Fibroblast of lung (primary cell): ENCODE data around the gene VIPR2. TPM values are rescaled to one million over a fixed set of nuclear protein-coding genes. Genes with fewer than 3 reads are reported as not detected.
"Not testable (repeated sequence)": the region's sequence is repeated elsewhere in the genome, so short reads cannot be mapped to it uniquely, and the experiment has no call there.

Experiments used
- DNase-seq, 2 donors: peaks; one replicate each; pipeline versions ENCODE4 v3.0.0 to v3.0.0-alpha.2; 2010; ENCODE audit warnings: low read depth in 2 of 2
- H2AFZ ChIP-seq: 2 replicates; pipeline ENCODE4 v1.5.1; 2012; ENCODE audit warnings: low read length, control low read depth, inconsistent platforms
- H3K27ac ChIP-seq: 2 replicates; pipeline ENCODE4 v1.5.1; 2011; ENCODE audit warnings: low read length, control low read depth; ENCODE audit not compliant: insufficient read depth
- H3K27me3 ChIP-seq: 2 replicates; pipeline ENCODE4 v1.5.1; 2011; ENCODE audit warnings: mild to moderate bottlenecking, low read length; ENCODE audit not compliant: control insufficient read depth, insufficient read depth
- H3K36me3 ChIP-seq: 2 replicates; pipeline ENCODE4 v1.5.1; 2011; ENCODE audit warnings: low read length; ENCODE audit not compliant: control insufficient read depth, insufficient read depth
- H3K4me1 ChIP-seq: 2 replicates; pipeline ENCODE4 v1.5.1; 2011; ENCODE audit warnings: low read length; ENCODE audit not compliant: control insufficient read depth, insufficient read depth; ENCODE audit errors: extremely low read depth
- H3K4me2 ChIP-seq: 2 replicates; pipeline ENCODE4 v1.5.1; 2011; ENCODE audit warnings: low read length, control low read depth; ENCODE audit not compliant: insufficient read depth; ENCODE audit errors: extremely low read depth
- H3K4me3 ChIP-seq, 4 experiments: fragments of 200-600 bp in 1 of 4; sonication (generic) in 1 of 4; replicated peaks in 1 of 4; 2 replicates each; pipeline ENCODE4 v1.5.1; 2011 to 2016; ENCODE audit warnings: low read length in 4 of 4, low read depth in 3 of 4, mild to moderate bottlenecking in 3 of 4, control low read depth in 2 of 4, inconsistent platforms in 1 of 4, mixed read lengths in 1 of 4; ENCODE audit not compliant: insufficient read depth in 1 of 4; ENCODE audit errors: control extremely low read depth in 1 of 4
- H3K79me2 ChIP-seq: 2 replicates; pipeline ENCODE4 v1.5.1; 2012; ENCODE audit warnings: mild to moderate bottlenecking, low read length, inconsistent platforms; ENCODE audit not compliant: control insufficient read depth, insufficient read depth
- H3K9ac ChIP-seq: 2 replicates; pipeline ENCODE4 v1.5.1; 2011; ENCODE audit warnings: mild to moderate bottlenecking, low read length, control low read depth; ENCODE audit not compliant: insufficient read depth
- H3K9me3 ChIP-seq: 2 replicates; pipeline ENCODE4 v1.5.1; 2012; ENCODE audit warnings: low read depth, low read length; ENCODE audit not compliant: control insufficient read depth, insufficient read depth
- H4K20me1 ChIP-seq: 2 replicates; pipeline ENCODE4 v1.5.1; 2011; ENCODE audit warnings: low read length; ENCODE audit not compliant: control insufficient read depth, insufficient read depth; ENCODE audit errors: extremely low read depth
- CTCF ChIP-seq, 2 donors: IDR thresholded peaks in 1 of 2; conservative IDR thresholded peaks in 1 of 2; 1 replicate in 1 of 2; 2 replicates in 1 of 2; pipeline ENCODE4 v1.5.1; 2011 to 2012; ENCODE audit warnings: low read length in 2 of 2, control low read depth in 1 of 2, inconsistent platforms in 1 of 2, low read depth in 1 of 2, mild to moderate bottlenecking in 1 of 2
- EZH2 ChIP-seq: IDR thresholded peaks from 2 replicates; pipeline ENCODE4 v1.5.1; 2012; ENCODE audit warnings: low read length, control low read depth, mild to moderate bottlenecking; ENCODE audit errors: missing control alignments
- polyA plus RNA-seq, 2 donors: library from polyadenylated mRNA; depleted of rRNA in 1 of 2; stranded (reverse) in 1 of 2; unstranded in 1 of 2; fragments of >200 nt; gene quantifications; 2 replicates each; pipeline ENCODE4 v1.2.1, GENCODE V29; 2011 to 2012; ENCODE audit warnings: missing spikeins in 1 of 2
- total RNA-seq: library from RNA; depleted of rRNA; stranded (reverse); fragments of >200 nt; gene quantifications from 2 replicates; pipeline ENCODE4 v1.2.1, GENCODE V29; 2014

The VIPR2 gene
- total and polyA plus RNA-seq, 2 donors (not counting 1 experiment from before 2014, with no cell fraction given), result not detected

GRCh38 chr7:159179241-159179640, 34.6 kb upstream of the VIPR2 start:
- Histone ChIP-seq H4K20me1 (no peaks in the 10 kb centered on the region), H3K4me1 (no peaks in the 10 kb centered on the region), H3K36me3 (no peaks in the 10 kb centered on the region), H3K27ac (no peak overlapping the region), H3K4me3 (no peak overlapping the region), H3K4me2 (no peak overlapping the region), H3K79me2 (no peaks in the 10 kb centered on the region), H2AFZ (no peak overlapping the region), H3K9ac (no peak overlapping the region), H3K27me3 (no peaks in the 10 kb centered on the region), H3K9me3 (no peaks in the 10 kb centered on the region)
- TF ChIP-seq EZH2 (no peak), CTCF (conservative IDR thresholded peaks at IDR 0.05 in 1 of 2, IDR thresholded peaks at IDR 0.05 in 1 of 2; ENCODE audit: low read depth in 1 of 2, low read length in 2 of 2) (no peak)
- no peak for DNase-seq

- H3K27ac ChIP-seq, result no peak overlapping the region
Measured at GRCh38 chr7:159177284-159177953, 32.8 kb upstream of the VIPR2 start.

GRCh38 chr7:159175792-159176191, 31.1 kb upstream of the VIPR2 start:
- Histone ChIP-seq H3K27me3 (no peaks in the 10 kb centered on the region), H3K9ac (no peak overlapping the region), H3K79me2 (no peaks in the 10 kb centered on the region), H3K27ac (no peak overlapping the region), H4K20me1 (no peaks in the 10 kb centered on the region), H2AFZ (no peak overlapping the region), H3K4me2 (no peak overlapping the region), H3K4me3 (no peak overlapping the region), H3K9me3 (no peaks in the 10 kb centered on the region), H3K4me1 (no peaks in the 10 kb centered on the region), H3K36me3 (no peaks in the 10 kb centered on the region)
- no peak for DNase-seq
- TF ChIP-seq CTCF (conservative IDR thresholded peaks at IDR 0.05 in 1 of 2, IDR thresholded peaks at IDR 0.05 in 1 of 2; ENCODE audit: low read depth in 1 of 2, low read length in 2 of 2) (no peak), EZH2 (no peak)

More at GRCh38 chr7:159177284-159177953, 32.8 kb upstream of the VIPR2 start:
- no peaks in the 10 kb centered on the region for H3K9me3 ChIP-seq
- TF ChIP-seq CTCF (conservative IDR thresholded peaks at IDR 0.05 in 1 of 2, IDR thresholded peaks at IDR 0.05 in 1 of 2; ENCODE audit: low read depth in 1 of 2, low read length in 2 of 2) (no peak), EZH2 (no peak)
- H3K4me1 ChIP-seq, result no peaks in the 10 kb centered on the region
- H3K4me3 ChIP-seq, result no peak overlapping the region
- H3K36me3 ChIP-seq, result no peaks in the 10 kb centered on the region
- H3K27me3 ChIP-seq, result no peaks in the 10 kb centered on the region
- no peak overlapping the region for H3K4me2 ChIP-seq
- H3K9ac ChIP-seq, result no peak overlapping the region
- no peaks in the 10 kb centered on the region for H4K20me1 ChIP-seq
- H2AFZ ChIP-seq, result no peak overlapping the region
- H3K79me2 ChIP-seq, result no peaks in the 10 kb centered on the region
- no peak for DNase-seq

- not testable (repeated sequence) for H4K20me1 ChIP-seq, H3K79me2 ChIP-seq, H3K27ac ChIP-seq, H3K4me3 ChIP-seq, H3K27me3 ChIP-seq, H3K36me3 ChIP-seq, H3K9ac ChIP-seq, H3K9me3 ChIP-seq, H3K4me2 ChIP-seq, H2AFZ ChIP-seq, DNase-seq, H3K4me1 ChIP-seq
Measured at GRCh38 chr7:159175100-159175499, 30.4 kb upstream of the VIPR2 start.
